NCI-H2196 (cell line): Measurements from ENCODE around the gene SLC25A12.
"Not testable (repeated sequence)": the region's sequence is repeated elsewhere in the genome, so short reads cannot be mapped to it uniquely, and the experiment has no call there.

Experiments used
- DNase-seq: peaks from one replicate; lab custom pipeline; 2025; ENCODE audit not compliant: unreplicated experiment; lab: John Stamatoyannopoulos, UW

Gene SLC25A12

DNA sequence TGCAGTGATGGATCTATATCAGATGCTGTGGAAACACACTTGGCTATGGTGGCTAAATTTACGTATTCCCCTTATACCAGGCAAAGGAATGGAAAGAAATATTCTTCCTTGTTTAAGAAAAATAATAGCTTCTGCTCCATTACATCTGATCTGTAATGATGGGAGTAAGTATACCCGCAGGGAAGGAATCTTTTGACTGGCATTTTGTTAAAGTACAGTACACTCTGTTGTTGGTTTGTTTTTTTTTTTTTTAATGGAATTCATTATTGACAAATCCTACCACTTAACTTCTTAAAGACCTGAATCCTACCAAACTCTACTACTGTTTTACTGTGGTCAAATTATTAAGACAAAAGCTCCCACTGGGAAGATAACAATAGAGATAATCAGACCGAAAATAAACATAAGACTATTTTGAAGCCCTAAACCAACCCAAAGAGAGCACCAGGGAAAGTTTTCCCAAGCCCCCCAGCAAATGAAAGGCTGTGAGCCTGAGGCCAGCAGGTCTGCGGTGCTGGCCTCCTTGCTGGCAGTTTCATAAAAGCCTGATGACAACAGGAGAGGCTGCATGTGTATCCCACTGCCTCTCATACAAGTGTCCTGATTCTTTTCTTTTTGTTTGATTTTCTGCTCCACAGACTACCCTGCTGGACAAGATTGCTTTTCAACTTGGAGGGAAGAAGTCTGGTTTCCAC, 101.0 kb downstream of the SLC25A12 start:
- no peak for DNase-seq

GRCh38 chr2:171792157-171792556, 101.9 kb downstream of the SLC25A12 start:
- DNase-seq, result no peak

DNA sequence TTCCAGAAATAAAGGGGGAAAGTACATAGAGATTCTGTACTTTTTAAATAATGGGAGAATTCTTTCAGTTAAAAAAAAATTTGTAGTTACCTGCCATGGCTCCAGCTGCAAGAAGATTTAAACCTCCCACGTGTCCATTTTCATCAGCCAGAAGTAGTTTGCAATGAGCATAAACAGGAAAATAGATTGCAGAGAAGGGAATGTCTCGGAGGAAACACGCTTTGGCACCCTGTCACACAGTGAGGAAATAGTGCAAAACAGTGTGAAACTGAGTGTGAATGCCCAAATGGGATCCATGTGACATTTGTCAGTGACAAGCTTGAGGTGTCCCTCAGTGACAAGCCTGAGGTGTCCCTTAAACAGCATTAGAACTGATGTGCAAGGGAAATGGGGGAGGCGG, 102.7 kb downstream of the SLC25A12 start:
- DNase-seq, result no peak

DNA sequence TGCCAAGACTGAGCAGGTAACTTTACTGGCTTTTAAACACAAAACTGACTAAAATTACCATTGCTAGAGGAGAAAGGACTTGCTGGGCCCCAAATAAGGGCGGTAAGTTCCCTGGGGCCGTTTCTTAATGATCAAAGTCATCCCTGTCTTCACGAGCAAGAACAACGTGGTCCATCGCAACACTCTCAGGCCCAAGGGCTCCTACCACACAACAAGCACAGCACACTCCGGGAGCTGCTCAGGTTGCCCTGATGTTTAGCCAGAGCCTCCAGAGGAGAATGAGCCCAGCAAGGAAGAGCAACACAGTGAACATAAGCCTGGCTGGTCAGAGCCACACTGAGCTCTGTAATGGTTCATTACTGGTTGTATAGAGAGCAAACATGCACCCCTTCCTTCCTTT, 104.1 kb downstream of the SLC25A12 start:
- DNase-seq, result no peak

DNA sequence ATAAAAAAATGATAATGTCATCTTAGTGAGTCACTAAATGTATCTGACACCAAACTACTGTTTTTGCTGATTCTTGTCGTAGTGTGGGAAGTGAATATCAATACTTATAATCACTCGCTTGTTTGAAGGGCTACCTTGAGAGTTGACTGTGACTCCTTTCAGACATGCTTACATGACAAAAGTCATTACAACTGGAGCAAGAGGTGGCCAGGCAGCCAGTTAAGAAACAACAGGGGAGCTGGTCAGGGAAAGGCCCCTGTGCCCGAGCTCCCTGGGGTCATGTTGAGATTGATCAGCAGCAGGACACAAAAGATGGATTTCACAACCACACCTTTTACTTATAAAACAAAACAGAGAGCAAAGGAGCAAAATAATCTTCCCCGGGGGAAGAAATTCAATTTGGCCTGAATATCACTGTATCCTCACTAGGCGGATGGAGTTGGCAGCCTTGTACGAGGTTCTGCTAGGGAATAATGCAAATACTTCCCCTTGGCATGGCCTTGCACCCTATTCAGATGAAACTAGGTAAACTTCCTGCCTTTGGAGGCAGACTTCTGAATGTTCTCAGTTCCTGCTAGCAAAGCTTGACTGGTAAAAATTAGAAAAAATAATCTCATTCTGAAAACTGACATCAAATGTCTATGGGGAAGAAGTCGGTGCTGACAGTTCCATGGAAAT, 105.6 kb downstream of the SLC25A12 start:
- DNase-seq, result peak; percentile 41

- no peak for DNase-seq
These were observed 106.5 kb downstream of the SLC25A12 start for GRCh38 chr2:171787333-171788072.

DNA sequence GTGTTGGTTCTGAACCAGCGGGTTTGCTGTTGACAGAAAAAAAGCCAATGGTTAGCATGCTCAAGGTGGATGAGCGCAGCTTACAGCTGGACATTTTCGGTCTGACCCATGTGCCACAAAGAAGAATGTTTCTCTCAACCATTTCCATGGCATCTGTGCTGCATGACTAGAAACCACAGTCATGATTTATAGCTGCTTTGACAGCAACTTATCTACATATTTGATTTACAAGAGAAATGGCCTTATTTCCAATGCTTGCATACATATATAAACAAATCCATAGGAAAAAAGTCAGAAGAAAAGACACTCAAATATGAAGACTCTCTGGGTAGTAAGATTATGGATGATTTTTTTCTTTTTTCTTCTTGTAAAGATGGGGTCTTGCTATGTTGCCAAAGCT, 108.6 kb downstream of the SLC25A12 start:
- no peak for DNase-seq

DNA sequence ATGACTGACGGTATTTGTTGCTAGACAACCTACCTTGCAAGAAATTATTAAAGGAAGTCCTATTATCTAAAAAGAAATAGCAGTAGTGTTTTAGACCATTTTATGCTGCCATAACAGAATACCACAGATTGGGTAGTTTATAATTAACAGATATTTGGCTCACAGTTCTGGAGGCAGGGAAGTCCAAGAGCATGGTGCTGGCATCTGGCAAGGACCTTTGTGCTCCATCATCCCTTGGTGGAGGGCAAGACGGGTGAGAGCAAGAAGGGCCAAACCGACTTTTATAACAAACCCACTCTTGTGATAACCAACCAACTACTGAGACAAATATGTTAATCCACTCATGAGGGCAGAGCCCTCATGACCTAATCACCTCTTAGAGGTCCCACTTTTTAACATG, 115.5 kb downstream of the SLC25A12 start:
- no peak for DNase-seq

DNA sequence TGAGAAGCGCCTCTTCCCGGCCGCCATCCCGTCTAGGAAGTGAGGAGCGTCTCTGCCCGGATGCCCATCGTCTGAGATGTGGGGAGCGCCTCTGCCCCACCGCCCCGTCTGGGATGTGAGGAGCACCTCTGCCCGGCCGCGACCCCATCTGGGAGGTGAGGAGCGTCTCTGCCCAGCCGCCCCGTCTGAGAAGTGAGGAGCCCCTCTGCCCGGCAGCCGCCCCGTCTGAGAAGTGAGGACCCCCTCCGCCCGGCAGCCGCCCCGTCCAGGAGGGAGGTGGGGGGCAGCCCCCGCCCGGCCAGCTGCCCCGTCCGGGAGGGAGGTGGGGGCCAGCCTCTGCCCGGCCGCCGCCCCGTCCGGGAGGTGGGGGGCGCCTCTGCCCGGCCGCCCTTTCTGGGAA, 119.5 kb downstream of the SLC25A12 start:
- DNase-seq, result not testable (repeated sequence)

DNA sequence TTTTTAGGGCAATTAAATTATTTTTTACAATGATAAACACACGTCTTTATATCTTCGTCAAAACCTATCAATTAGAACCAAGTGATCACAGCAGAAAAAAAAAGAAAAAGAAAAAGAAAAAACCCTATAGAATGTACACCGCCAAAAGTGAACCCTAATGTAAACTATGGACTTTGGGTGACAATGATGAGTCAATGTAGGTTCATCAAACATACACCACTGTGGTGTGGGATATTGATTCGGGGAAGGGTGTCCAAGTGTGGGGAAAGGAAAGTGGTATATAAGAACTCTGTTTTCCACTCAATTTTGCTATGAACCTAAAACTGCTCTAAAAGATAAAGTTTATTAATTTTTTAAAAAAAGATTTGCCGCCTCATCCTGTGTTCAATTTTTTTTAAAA, 121.7 kb downstream of the SLC25A12 start:
- no peak for DNase-seq

DNA sequence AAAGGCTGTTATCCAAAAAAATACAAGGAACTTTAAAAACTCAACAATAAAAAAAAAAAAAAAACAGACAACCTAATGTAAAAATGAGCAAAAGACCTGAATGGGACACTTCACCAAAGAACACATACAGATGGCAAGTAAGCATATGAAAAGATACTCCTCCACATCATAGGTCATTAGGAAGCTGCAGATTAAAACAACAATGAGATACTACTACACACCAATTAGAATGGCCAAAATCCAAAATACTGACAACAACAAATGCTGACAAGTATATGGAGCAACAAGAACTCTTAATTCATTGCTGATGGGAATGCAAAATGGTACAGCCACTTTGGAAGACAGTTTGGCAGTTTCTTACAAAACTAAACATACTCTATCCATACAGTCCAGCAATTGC, 122.6 kb downstream of the SLC25A12 start:
- DNase-seq, result no peak

DNA sequence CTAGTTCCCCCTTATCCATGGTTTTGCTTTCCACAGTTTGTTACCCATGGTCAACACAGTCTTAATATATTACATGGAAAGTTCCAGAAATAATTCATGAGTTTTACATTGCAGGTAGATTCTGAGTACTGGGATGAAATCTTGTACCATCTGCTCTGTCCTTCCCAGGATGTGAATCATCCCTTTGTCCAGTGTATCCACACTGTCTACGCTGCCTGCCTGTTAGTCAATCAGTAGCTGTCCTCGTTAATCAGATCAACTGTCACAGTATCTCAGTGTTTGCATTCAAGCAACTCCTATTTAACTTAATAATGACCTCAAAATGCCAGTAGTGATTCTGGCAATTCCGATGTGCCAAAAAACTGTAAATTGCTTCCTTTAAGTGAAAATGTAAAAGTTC, 130.4 kb downstream of the SLC25A12 start:
- no peak for DNase-seq

DNA sequence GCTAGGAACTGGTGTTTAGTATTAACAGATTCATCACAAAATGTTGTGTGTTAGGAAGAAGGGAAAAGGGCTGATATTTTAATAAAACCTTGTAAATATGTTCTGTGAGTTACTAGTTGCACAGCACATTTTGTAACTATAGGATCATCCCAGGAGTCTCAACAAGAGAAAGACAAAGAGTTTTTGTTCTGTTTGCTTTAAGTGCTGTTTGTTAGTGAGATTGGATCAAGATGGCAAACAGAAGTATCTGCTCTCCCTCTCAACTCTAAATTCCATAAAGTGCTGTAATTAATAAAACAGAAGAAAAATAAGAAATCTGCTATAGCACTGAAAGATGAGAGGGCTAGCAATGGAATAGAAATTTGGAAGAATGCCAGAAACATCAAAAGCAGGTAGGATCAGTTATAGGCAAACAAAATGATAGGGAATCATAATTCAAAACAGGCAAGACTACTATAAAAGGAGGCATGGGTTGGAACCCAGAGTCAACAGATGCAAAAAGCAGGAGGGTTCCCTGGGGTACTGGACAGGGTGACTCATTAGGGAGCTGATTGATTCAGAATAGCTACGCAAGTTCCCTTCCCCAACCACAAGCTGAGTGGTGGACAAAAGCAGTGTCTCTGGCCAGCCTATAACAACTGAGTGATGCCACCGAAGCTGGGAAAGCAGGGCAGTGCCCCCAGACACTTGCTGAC, 131.0 kb downstream of the SLC25A12 start:
- DNase-seq, result no peak

- DNase-seq, result not testable (repeated sequence)
These were observed 132.9 kb downstream of the SLC25A12 start for GRCh38 chr2:171761176-171761575.

- DNase-seq, result not testable (repeated sequence)
These were observed 135.3 kb downstream of the SLC25A12 start for GRCh38 chr2:171758762-171759161.

DNA sequence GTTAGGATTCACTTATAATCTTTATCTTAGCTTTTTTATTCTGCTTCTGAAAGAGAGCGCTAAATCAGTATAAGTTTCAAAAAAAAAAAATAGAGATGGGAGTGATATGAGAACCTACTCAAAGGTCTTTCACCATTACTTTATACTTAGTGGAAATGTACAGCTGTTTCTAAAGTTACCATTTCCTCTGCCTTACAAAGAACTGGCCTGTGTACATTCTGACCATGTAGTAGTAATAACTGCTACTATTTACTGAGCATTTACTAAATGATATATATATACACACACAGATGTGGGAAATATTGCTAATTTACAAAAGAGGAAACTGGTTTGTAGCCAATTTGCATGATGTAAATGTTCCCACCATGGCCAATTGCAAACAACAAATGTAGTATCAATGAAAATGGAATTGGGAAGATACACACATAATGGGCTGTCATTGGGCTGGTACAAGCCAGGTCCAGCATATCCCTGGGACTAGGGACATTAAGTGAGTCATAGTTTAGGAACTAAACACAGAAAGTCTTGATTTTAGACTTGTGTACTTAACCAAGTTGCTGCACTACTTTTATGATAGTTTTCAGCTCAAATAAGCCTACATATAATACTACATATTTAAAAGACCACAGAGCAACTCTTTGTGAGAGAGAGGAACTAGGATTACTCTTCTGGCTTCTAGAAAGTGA, 139.6 kb downstream of the SLC25A12 start:
- DNase-seq, result no peak

GRCh38 chr2:171747371-171747770, 146.7 kb downstream of the SLC25A12 start:
- DNase-seq, result no peak

DNA sequence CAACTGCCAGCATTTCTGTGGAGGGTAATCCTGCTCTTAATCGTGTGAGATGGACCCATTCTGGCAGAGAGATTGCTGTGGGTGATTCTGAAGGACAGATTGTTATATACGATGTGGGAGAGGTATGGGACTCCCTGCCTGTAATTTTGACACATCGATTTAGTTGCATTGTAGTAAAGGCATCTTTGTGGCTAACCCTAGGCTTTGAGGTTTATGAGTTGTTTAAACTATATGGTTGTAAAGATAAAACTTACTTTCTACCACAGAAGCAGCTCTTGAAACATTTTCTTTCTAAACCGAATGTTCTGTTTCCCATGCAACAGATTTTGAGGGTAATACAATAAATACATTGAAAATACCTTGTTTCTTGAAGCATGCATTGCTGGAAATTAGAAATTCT, 148.2 kb downstream of the SLC25A12 start:
- no peak for DNase-seq

DNA sequence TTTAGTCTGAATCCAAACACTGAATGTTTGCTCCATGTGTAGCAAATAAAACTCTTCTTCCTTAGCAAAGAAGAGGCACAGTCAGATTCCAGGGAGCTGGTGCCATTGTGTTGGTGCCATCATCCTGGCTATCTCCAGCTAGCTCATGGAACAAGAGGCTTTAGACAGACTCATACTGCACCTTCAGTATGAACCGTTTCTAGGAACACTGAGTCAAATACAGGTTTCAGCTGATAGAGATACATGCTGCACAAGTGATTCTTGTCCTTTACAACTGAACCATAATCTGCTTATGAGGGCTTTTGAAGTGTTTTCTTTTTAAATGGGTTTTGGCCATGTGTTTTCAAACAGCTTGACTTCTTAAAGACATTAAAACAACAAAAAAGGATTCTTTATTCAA, 148.9 kb downstream of the SLC25A12 start:
- DNase-seq, result no peak

DNA sequence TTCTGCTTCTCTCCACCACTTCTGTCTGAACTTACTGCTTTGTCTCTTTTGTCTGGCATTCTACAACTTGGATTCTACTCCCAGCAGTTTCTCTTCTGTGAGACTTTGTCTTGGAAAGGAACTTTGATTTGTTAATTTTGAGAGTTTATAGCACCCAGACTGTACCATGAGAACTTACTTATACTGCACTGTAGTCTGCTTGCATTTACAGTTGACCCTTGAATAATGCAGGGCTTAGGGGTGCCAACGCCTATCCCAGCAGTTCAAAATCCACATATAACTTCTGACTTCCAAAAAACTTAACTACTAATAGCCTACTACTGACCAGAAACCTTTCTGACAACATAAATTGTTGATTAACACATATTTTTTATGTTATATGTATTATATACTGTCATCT, 151.3 kb downstream of the SLC25A12 start:
- DNase-seq, result no peak

DNA sequence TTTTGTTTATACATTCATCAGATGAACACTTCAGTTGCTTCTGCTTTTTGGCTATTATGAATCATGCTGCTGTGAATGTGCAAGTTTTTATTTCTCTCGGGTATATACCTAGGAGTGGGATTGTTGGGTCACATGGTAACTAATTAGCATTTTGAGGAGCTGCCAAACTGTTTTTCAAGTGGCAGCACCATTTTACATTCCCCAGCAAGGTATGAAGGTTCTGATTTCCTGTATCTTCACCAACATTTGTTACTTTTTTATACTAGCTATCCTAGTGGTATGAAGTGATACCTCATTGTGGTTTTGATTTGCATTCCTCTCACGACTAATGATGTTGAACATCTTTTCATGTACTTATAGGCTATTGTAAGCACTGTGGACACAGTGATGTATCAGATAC, 152.9 kb downstream of the SLC25A12 start:
- no peak for DNase-seq
